GM19240 (cell line): ENCODE data around the gene HSPG2.
A peak's percentile ranks its signal among the peaks of the same experiment; 100 is the strongest.
"Not testable (repeated sequence)": the region's sequence is repeated elsewhere in the genome, so short reads cannot be mapped to it uniquely, and the experiment has no call there.

Experiments
- DNase-seq: peaks from one replicate; pipeline ENCODE4 v3.0.0; 2011; ENCODE audit warnings: low spot score; ENCODE audit not compliant: insufficient read length

The HSPG2 gene

DNA sequence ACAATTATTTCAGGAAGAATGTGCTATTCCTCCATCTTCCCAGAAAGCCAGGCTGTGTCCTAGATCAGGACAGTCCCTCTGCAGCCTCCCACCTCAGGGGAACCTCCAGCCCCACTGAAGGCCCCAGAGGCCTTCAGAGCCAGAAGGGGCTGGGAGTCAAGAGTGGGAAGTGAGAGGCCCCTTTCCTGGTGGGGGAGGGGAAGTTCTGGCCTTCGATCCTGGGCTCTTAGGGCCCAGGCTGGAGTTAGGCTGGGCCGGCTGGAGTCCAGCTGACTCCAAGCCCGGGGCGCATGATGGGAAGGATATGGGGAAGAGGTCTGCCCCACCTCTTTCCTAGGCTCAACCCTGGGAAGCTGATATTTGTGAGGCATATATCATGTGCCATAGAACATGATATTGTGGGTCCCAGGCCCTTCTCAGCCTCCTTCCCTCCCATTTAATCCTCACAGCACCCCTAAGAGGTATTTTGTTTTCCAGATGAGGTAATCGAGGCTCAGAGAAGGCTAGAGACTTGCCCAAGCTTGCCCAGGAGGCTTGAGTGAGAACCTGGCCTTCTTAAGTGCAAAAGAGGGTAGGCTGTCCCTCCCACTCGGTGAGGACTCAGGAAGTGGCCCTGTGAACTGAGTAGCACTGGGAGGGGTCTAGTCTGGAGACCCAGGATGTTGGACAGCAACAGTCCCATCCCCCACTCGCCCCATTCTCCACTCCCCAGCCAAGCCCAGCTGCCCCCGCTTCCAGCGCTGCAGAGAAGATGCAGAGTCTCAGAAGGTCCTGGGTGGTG lies 18.6 kb upstream of the HSPG2 start:
- no peak for DNase-seq

DNA sequence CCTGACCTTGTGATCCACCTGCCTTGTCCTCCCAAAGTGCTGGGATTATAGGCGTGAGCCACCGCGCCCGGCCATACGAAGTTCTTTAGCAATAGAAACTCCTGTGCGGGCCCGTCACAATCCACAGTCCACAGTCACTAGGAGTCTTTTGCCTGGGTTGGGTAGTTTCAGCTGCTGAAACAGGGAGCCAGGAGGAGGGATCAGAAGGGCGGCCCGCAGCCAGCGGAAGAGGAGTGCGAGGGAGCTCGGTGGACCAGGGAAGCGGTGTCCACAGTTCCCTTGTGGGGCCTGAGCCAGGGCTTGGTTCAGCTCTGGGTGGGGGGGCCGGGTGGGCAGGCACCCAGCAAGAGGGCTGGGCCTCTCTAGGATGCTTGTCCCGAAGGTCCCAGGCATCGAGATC lies 17.9 kb upstream of the HSPG2 start:
- no peak for DNase-seq

DNA sequence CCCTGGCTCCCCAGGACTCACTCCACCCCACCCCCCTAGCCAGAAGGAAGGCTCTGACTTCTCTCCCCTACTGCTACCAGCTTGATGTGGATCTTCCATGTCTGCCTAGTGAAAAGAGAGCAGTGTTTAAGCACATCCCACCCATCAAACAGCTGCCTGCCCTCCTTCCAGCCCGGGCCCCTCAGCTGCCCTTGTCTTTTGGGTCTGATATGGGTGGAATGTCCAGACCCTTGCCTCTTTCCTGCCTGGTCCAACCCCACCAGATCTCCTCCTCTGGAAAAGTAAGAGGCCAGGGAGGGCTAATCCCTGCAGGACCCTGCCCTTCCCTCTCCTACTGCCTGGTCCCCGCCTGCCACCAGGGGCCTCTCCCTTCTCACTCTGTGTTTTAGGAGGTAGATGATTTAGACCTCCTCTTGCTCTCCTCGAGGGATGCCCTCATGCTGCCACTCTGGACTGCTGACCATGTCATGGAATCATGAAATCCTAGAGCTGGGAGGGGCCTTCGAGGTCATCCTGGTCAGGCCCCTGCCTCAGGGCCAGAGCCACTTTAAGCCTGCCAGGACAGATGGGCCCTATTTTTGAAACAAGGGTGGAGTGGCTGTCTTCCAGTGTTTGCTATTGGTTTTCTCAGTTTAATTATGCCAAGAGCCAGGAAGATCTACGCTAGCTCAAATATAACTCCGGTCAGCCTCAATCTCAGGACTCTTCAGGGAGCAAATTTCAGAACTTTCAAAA lies 15.8 kb upstream of the HSPG2 start:
- DNase-seq, result no peak

DNA sequence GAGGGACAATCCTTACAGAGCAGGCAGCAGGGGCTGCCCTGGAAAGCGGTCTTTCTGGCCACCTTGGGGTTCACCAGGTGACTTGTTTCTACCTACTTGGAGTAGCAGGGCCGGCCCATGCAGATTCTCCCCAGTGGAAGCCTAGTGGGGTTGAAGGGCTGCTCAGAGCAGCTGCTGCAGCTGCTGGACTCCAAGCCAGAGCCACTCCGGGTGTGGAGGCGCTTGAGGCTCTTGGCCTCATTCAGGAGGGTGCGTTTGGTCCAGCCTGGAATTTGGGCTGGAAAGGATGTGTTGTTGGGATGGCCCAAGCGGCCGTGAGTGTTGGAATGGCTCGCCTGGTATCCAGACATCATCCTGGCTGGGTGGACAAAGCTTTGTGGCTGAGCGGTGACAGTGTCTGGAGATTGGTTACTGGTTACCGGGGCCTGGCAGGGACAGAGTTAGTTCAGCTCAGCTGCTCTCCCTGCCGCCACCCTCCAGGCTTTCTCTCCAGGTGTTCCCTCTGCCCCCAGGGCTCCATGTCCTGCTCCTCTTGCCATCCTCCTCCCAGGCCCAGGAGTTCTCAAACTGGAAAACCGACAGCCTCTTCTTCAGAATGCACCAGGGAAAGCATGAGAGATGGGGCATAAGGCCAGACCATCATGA lies 14.2 kb upstream of the HSPG2 start:
- DNase-seq, result no peak

DNA sequence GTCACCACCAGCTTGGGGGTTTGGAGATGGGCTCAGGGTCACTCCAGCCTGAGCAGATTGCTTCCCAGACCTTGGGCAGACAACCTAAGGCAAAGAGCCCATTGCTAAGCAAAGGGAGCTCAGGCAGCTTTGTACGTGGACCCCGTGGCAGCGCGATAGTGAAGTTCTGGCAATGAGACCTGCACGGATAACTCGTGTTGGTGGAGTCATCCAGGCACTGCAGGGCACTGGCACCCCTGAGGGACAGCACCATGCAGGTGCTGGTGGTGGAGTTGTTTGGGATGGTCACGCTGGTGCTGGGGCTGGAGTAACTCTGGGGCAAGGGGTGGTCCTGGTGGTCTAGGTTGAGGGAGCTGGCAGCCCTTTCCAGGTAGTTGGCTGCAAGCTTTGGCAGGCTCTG lies 13.6 kb upstream of the HSPG2 start:
- DNase-seq, result no peak

DNA sequence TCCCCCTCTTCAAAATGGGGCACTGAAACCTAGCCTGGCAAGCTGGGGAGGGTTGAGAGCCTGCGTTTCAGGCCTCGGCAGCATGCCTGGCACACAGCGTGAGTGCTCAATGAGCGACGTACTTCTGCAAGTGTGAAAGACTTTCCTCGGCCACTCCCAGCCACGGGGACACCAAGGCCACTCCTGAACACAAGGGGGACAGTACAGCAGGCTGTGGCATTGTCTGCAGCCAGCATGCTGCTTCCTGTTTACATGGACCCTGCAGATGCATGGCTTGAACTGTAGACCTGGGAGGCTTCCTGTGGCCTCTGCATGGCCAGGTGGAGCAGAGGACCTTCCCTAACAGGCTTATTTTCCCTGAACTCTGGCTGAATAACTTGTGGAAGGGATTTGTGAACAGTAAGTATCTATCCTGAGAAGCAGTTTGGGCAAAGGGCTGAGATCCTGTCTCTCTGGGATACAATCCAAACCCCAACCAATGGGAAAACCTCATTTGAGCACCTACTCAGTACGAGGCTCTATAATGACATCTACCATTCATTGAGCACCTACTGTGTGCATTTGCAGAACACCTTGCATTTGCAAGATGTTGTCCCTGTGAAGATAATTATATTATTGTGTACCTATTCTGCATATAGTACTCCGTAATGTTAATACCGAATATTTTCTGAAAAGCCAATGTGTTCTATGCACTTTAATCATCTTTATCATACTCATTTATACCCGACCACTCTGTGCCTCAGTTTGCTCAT lies 9.9 kb upstream of the HSPG2 start:
- DNase-seq, result no peak

DNA sequence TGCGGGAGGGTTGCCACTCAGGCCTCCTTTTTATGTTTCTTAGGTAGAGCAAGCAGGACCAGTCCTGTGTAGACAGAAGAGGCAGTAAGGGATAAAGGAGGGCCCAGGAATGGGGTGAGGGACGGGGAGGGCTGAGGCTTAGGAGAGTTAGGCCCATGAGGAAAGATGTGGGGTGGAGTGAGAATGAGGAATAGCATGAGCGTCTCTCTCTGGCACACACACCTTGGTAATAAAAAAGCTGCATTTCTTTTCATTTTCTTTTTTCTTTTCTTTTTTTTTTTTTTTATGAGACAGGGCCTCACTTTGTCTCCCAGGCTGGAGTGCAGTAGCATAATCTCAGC lies 7.6 kb upstream of the HSPG2 start:
- no peak for DNase-seq

DNA sequence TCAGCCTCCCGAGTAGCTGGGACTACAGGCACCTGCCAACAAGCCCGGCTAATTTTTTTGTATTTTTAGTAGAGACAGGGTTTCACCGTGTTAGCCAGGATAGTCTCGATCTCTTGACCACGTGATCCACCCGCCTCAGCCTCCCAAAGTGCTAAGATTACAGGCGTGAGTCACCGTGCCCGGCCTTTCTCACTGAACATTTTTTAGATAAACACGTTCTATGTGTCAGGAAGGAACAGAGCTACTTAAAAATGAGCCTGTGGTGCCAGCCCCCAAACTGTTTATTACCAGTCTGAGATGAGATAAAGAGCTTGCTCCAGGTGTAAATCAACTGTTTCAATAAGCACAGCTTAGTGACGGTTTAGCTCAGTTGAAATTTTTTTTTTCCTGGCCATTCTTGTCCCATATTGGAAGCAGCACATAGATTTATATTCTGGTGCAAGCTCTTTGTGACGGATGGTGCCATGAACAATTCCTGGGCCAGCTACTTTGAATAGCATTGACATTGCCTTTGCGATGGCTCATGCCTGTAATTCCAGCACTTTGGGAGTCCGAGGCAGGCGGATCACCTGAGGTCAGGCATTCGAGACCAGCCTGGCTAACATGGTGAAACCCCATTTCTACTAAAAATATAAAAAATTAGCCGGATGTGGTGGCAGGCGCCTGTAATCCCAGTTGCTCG lies 6.0 kb upstream of the HSPG2 start:
- not testable (repeated sequence) for DNase-seq

DNA sequence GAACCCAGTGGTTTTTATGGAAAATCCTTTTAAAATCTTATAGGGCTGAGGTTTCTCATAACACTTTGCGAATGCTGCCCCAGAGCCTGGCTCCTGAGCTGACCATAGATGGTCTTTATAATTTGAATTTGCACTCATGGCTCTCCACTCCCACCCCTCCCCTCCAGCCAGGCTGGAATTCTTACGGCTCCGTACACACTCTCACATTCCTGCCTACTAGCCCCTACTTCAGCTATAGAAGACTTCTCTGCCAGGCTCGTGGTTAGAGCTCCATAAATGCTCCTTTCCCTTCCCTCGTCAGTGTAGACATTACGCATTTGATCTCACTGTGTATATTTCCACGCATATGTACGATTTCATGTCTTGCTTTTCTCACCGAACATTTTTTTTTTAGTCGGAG lies 5.4 kb upstream of the HSPG2 start:
- no peak for DNase-seq

DNA sequence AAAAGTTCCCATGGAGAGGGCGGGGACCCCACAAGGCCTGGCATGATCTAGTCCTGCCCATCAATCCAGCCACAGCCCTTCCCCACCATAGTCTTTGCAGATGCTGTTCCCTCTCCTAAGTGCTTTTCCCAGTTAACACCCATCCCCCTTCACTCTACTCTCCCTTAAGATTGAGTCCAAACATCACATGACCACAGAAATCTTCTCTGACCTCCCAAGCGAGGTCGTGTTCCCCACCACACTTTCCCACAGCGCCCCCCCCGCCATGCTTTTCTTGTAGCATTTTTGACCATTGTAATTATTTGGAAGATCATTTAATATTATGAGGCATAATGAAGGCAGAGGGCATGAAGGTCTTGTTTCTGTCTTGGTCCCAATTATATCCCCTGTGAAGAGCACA lies 4.3 kb upstream of the HSPG2 start:
- no peak for DNase-seq

DNA sequence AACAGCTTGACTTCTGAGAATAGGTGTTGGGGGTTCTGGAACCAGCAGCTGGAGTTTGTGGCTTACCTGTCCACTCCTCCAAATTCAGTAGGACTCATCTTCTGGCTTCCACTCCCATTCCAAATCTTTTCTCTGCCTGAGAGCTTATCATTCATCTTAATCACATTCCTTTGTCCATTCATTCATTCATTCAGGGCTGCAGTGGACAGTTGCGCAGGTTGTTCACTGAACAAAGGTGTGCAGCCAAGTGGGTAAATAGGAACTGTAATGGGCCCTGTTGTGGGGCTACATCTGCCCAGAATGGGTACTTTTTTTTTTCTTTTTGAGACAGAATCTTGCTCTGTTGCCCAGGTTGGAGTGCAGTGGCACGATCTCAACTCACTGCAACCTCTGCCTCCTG lies 3.4 kb upstream of the HSPG2 start:
- DNase-seq, result no peak

DNA sequence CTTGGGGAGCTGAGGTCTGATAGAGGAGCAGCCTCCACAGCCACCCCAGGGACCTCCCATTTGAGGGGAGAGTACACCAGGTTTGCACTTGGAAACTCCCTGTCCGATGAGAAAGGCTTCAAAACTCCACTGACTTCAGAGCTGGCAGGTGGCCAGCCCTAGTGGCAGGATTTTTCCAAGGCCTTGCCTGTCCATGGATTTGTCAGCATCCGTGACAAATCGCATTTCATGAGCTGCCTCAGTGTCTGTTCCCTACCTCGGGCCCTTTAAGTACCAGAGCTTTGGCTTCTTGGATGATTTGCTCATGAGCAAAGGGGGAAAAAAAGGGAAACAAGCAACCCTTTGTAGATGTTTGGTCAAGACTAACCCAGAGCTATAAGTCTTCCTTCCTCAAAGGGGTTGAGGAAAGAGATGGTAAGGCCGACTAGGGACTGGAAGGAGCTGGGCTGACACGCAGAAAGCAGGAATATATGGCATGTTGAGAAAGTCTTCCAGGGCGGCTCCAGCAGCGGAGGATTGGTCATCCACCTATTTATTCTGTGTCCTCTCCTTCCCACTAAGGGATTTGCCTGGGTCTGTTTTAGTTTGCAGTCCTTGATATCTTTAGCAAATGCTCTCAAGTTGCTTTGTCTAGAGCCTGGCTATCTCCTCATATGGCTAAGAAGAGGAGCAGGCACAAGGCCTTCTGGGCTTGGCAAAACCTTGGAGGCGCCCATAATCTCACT lies 2.7 kb upstream of the HSPG2 start:
- DNase-seq, result no peak

DNA sequence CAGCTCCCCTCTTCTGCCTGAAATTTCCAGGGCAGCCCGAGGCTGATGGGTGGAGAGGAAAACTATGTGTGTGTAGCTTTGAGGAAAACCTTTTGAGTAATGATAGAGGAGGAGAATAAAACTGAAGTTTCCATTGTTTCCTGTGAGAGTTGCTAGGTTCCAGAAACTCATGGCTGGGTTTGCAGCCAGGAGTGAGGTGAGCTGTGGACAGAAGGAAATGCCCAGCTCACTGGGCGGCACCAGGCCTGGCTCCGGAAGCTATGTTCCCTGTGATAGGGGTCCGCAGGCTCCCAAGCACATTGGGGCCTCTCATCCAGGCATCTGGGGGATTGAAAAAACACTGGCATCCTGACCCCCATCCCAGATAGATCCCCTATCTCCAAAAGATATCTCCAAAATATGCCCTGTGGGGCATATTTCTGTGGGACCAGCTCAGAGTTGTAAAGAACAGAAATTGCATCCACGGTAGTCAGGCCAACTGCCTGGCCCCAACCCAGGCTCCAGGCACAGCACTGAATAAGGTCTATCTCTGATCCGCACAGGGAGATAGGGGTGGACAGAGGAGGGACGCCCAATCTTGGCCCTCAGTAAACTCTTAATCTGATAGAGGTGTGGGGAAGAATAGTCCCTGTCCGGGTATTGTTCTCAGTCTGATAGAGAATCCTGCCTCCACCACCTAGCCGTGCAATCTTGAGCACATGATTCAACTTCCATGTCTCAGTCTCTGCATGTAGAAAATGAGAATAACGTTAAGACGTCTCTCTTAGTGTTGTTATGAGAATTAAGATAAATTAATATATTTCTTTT lies 1.8 kb upstream of the HSPG2 start:
- no peak for DNase-seq

DNA sequence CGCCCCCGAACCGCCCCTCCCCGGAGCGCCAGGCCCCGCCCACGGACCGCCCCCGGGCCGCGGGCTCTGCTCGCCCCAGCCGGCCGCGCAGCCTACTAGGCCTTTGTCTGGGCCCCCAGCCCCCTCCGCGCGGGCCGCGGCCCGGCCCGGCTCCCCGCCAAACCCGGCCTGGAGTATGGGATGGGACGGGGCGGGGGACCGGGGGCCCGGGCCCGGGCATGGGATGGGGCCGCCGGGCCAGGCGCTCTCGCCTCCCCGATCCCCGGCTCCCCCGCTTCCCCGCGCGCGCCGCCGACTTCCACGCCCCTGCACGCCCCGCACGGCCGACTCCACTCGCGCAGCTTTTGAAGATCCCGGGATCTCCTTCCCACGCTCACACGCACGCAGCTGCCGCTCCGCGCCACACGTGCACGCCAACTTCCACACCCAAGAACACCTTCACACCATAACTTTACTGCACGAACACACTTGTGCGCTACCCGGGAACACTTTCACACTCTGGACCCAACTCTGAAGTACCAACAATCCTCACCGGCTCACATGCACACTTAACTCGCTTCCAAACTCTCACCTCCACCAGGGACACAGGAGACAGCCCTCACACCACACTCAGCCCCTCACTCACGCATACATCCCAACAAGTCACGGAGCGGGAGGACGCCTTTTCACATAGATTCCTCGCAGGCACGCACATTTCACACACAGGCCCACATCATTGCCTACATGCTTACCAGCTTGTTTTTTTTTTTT lies 437 bp upstream of the HSPG2 start:
- DNase-seq, result peak; percentile 55

DNA sequence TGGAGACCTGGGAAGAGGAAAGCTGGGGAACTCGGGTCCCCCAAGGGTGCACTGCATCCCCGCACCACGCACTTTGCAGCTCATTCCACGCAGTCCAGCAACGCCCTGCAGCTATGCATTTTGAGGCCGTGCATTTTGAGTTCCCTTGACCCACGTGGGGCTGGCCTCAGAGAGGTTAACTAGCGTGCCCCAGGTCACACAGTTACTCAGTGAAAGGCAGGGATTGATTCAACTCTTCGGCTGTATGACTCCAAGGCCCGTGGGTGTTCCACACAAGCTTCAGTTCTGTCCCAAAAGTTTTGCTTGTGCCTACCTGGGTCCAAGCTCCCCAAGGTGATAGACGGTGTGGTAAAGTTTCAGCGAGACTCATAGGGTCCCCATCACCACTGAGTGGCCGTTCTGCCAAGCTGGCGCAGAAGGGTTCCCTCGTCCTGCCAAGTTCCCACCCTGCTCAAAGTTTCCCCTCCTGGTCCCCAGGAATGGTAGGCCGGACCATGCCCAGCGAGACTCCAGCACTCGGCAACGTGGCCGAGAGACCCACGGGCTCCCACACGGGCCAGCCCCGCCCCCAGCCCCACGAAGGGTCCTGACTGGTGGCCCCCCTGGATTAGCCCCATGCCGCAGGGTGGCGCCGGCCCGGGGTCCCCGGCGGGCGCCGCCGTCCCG lies 611 bp downstream of the HSPG2 start:
- no peak for DNase-seq

DNA sequence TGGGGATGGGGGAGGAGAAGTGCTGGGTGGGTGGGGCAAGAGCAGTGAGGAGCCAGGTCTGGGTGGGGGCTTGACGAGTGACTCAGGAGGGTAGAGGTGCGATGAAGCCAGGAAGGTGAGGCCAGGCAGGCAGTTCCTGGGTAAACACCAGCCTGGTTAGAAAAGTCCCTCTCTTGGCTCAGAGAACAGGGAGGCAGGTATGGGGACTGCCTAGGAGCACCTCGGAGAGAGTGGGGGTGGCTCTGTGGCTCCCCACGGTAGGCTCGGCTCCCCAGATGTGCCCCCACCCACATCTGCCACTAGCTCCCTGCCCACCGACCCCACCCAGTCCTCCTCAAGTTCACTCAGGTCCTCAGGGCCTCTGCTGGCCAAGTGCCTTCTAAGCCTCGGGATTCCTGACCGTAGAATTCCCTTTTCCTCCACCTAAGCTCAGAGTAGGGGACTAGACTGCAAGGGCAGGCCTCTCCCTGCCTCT lies 1.2 kb downstream of the HSPG2 start:
- no peak for DNase-seq

DNA sequence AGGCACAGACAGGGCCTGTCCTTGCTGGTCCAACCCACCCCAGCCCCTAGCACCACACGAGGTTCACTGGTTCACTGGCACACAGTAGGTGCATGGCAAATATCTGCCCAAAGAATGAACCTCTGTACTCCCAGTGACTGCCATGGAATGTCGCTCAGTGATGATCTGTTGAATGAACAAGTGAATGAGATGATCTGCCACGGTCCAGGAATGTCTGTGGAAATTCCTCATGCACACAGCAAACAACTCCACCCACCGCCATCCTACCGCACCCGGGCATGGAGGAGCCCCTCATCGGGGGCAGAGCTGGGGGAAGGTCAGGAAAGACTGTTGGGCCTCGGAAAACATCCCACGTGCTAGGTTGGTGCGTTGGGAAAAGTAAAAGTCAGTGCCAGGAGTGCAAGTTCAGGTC lies 1.7 kb downstream of the HSPG2 start:
- no peak for DNase-seq
